ENCODE results near the gene MRPL37. TPM values are rescaled to one million over a fixed set of nuclear protein-coding genes. Genes with fewer than 3 reads are reported as not detected.
"Not testable (repeated sequence)": the region's sequence is repeated elsewhere in the genome, so short reads cannot be mapped to it uniquely, and the experiment has no call there.

The MRPL37 gene
- total RNA-seq, 6 experiments from 2014 or later = 56.2 to 108 (median 73.4) TPM

GRCh38 chr1:54200519-54200997 is 591 bp downstream of the MRPL37 start:
- DNase-seq = no peak
- peak in 1 of 4 donors; percentile 3 for ATAC-seq
- Histone ChIP-seq H3K27me3 (no peaks in the 10 kb centered on the region), H3K27ac (peak overlapping the region; percentile 67 to 85 (median 83)), H3K36me3 (peaks cover 0 to 11% (median 5%) of the 10 kb centered on the region in 4 donors), H3K4me1 (peaks cover 0 to 24% (median 8%) of the 10 kb centered on the region in 4 donors), H3K9me3 (no peaks in the 10 kb centered on the region), H3K4me3 (peak overlapping the region; percentile 86 to 99 (median 97))
- TF ChIP-seq CTCF (IDR thresholded peaks at IDR 0.05) (no peak), POLR2A (IDR thresholded peaks at IDR 0.05) (no peak)
- 0% methylated on average over 6 of the region's 15 CpGs for WGBS (ENCODE audit: insufficient coverage, low coverage, low lambda C conversion rate, missing lambda C conversion rate)
- intact Hi-C loops (cut with DNase I) = no loop called here

GRCh38 chr1:54204199-54204598 is 4.2 kb downstream of the MRPL37 start:
- no peak for TF ChIP-seq CTCF (IDR thresholded peaks at IDR 0.05)
- Histone ChIP-seq H3K36me3 (peaks cover 0 to 28% (median 10%) of the 10 kb centered on the region in 4 donors), H3K4me1 (peaks cover 0 to 20% (median 7%) of the 10 kb centered on the region in 4 donors), H3K9me3 (no peaks in the 10 kb centered on the region), H3K27ac (peak overlapping the region in 2 of 3 donors; percentile 34 to 64), H3K4me3 (no peak overlapping the region), H3K27me3 (no peaks in the 10 kb centered on the region)
- no peak for DNase-seq
- intact Hi-C loops (cut with DNase I) = no loop called here
- 78% methylated on average over 7 of the region's 7 CpGs for WGBS (ENCODE audit: insufficient coverage, low coverage, low lambda C conversion rate, missing lambda C conversion rate)
- ATAC-seq = no peak

- TF ChIP-seq POLR2A (IDR thresholded peaks at IDR 0.05) (no peak), CTCF (IDR thresholded peaks at IDR 0.05) (no peak)
- DNase-seq (no peak), ATAC-seq (no peak)
- peaks cover 0 to 7% (median 0%) of the 10 kb centered on the region in 4 donors for H3K4me1 ChIP-seq
- H3K27ac ChIP-seq = no peak overlapping the region
- H3K27me3 ChIP-seq = no peaks in the 10 kb centered on the region
- WGBS (ENCODE audit: insufficient coverage, low coverage, low lambda C conversion rate, missing lambda C conversion rate) = 78% methylated on average over 1 of the region's 1 CpG
- H3K4me3 ChIP-seq = no peak overlapping the region
- H3K36me3 ChIP-seq = peaks cover 0 to 54% (median 32%) of the 10 kb centered on the region in 4 donors
- H3K9me3 ChIP-seq = no peaks in the 10 kb centered on the region
- intact Hi-C loops (cut with DNase I) = no loop called here
These were observed 7.3 kb downstream of the MRPL37 start for GRCh38 chr1:54207287-54207686.

GRCh38 chr1:54207896-54208295 is 7.9 kb downstream of the MRPL37 start:
- H3K4me3 ChIP-seq; H3K27me3 ChIP-seq; H3K9me3 ChIP-seq; intact Hi-C loops (cut with DNase I); ATAC-seq; H3K4me1 ChIP-seq; DNase-seq; H3K27ac ChIP-seq: not testable (repeated sequence)
- 67% methylated on average over 4 of the region's 4 CpGs for WGBS (ENCODE audit: insufficient coverage, low coverage, low lambda C conversion rate, missing lambda C conversion rate)
- peaks cover 0 to 60% (median 36%) of the 10 kb centered on the region in 4 donors for H3K36me3 ChIP-seq

- 38% methylated on average over 1 of the region's 1 CpG for WGBS (ENCODE audit: insufficient coverage, low coverage, low lambda C conversion rate, missing lambda C conversion rate)
- H3K9me3 ChIP-seq = no peaks in the 10 kb centered on the region
These were observed 12.9 kb downstream of the MRPL37 start for GRCh38 chr1:54212872-54213271.

More at GRCh38 chr1:54212872-54213271, 12.9 kb downstream of the MRPL37 start:
- ATAC-seq (no peak), DNase-seq (no peak)
- intact Hi-C loops (cut with DNase I) = no loop called here
- H3K4me1 ChIP-seq = no peaks in the 10 kb centered on the region
- peaks cover 0 to 89% (median 57%) of the 10 kb centered on the region in 4 donors for H3K36me3 ChIP-seq
- H3K4me3 ChIP-seq = no peak overlapping the region
- no peaks in the 10 kb centered on the region for H3K27me3 ChIP-seq
- H3K27ac ChIP-seq = no peak overlapping the region
- TF ChIP-seq POLR2A (IDR thresholded peaks at IDR 0.05) (no peak), CTCF (IDR thresholded peaks at IDR 0.05) (no peak)

Measured in right lobe of liver (tissue), 6 donors.